Measurements from ENCODE around the gene MLST8.

The MLST8 gene

GRCh38 chr16:2243031-2243528 lies 37.8 kb downstream of the MLST8 start:
- TF ChIP-seq TEAD4 (IDR thresholded peaks at IDR 0.05) (no peak), FOXM1 (IDR thresholded peaks at IDR 0.05; ENCODE audit: borderline replicate concordance, low read depth) (no peak), ZBTB7A (IDR thresholded peaks at IDR 0.05; ENCODE audit: low read depth) (no peak), TCF12 (IDR thresholded peaks at IDR 0.05; ENCODE audit: low read depth) (no peak), RAD21 (IDR thresholded peaks at IDR 0.05; ENCODE audit: low read depth) (no peak), CREB1 (IDR thresholded peaks at IDR 0.05; ENCODE audit: low read depth) (no peak), NFIC (IDR thresholded peaks at IDR 0.05) (no peak), CEBPB (IDR thresholded peaks at IDR 0.05) (no peak), EP300 (IDR thresholded peaks at IDR 0.05; ENCODE audit: borderline replicate concordance) (no peak), TAF1 (IDR thresholded peaks at IDR 0.05; ENCODE audit: low read depth) (no peak), EGR1 (IDR thresholded peaks at IDR 0.05) (no peak), YY1 (IDR thresholded peaks at IDR 0.05; ENCODE audit: low read depth) (no peak)
- TF ChIP-seq, protein P1, sequence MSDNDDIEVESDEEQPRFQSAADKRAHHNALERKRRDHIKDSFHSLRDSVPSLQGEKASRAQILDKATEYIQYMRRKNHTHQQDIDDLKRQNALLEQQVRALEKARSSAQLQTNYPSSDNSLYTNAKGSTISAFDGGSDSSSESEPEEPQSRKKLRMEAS (IDR thresholded peaks at IDR 0.05), result no peak
- TF ChIP-seq, protein P2, sequence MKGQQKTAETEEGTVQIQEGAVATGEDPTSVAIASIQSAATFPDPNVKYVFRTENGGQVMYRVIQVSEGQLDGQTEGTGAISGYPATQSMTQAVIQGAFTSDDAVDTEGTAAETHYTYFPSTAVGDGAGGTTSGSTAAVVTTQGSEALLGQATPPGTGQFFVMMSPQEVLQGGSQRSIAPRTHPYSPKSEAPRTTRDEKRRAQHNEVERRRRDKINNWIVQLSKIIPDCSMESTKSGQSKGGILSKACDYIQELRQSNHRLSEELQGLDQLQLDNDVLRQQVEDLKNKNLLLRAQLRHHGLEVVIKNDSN (IDR thresholded peaks at IDR 0.05), result no peak
- TF ChIP-seq, protein P3, sequence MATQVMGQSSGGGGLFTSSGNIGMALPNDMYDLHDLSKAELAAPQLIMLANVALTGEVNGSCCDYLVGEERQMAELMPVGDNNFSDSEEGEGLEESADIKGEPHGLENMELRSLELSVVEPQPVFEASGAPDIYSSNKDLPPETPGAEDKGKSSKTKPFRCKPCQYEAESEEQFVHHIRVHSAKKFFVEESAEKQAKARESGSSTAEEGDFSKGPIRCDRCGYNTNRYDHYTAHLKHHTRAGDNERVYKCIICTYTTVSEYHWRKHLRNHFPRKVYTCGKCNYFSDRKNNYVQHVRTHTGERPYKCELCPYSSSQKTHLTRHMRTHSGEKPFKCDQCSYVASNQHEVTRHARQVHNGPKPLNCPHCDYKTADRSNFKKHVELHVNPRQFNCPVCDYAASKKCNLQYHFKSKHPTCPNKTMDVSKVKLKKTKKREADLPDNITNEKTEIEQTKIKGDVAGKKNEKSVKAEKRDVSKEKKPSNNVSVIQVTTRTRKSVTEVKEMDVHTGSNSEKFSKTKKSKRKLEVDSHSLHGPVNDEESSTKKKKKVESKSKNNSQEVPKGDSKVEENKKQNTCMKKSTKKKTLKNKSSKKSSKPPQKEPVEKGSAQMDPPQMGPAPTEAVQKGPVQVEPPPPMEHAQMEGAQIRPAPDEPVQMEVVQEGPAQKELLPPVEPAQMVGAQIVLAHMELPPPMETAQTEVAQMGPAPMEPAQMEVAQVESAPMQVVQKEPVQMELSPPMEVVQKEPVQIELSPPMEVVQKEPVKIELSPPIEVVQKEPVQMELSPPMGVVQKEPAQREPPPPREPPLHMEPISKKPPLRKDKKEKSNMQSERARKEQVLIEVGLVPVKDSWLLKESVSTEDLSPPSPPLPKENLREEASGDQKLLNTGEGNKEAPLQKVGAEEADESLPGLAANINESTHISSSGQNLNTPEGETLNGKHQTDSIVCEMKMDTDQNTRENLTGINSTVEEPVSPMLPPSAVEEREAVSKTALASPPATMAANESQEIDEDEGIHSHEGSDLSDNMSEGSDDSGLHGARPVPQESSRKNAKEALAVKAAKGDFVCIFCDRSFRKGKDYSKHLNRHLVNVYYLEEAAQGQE (IDR thresholded peaks at IDR 0.05; ENCODE audit: low read depth), result no peak

DNA sequence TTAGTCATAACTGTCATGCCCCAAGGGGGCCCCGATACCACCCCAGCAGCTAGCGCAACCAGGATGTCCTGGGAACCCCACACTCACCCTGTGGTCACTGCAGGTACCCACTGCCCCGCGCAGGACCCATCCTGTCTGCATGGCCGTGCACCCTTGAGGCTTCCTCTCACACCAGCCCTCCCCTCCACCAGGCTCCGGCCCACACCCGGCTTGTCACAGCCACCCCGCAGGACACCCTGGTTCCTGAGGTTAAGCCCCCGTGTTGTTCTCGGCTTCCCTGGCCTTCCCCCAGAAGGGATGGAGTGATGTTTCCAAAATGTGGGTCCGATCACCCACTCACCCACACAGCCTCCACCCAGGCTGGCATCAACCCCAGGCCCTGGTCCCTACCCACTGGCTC lies 38.5 kb downstream of the MLST8 start:
- TF ChIP-seq TCF12 (IDR thresholded peaks at IDR 0.05; ENCODE audit: low read depth), result no peak

DNA sequence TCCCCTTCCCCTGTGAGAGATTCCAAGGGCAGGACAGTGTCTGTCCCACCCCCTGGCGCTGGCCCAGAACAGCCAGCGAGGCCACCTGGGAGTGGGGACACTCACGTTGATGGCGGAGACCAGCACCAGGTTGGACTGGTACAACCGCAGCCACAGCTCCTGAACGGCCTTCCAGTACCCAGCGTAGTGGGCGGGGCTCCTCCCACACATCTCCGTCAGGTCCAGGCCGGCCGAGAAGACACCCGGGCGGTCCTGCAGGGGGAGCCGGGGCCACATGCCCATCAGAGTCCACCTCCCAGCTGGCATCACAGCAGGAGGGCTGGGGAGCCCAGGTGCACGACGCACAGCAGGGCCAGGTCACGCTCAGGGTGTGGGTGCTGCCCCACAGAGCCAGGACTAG lies 39.0 kb downstream of the MLST8 start:
- TF ChIP-seq ZBTB7A (IDR thresholded peaks at IDR 0.05; ENCODE audit: low read depth) (no peak), RAD21 (IDR thresholded peaks at IDR 0.05; ENCODE audit: low read depth) (0 out of 2 replicates have a peak, but pooled peaks have one; percentile 4)
- TF ChIP-seq, protein P1 (IDR thresholded peaks at IDR 0.05), result no peak

DNA sequence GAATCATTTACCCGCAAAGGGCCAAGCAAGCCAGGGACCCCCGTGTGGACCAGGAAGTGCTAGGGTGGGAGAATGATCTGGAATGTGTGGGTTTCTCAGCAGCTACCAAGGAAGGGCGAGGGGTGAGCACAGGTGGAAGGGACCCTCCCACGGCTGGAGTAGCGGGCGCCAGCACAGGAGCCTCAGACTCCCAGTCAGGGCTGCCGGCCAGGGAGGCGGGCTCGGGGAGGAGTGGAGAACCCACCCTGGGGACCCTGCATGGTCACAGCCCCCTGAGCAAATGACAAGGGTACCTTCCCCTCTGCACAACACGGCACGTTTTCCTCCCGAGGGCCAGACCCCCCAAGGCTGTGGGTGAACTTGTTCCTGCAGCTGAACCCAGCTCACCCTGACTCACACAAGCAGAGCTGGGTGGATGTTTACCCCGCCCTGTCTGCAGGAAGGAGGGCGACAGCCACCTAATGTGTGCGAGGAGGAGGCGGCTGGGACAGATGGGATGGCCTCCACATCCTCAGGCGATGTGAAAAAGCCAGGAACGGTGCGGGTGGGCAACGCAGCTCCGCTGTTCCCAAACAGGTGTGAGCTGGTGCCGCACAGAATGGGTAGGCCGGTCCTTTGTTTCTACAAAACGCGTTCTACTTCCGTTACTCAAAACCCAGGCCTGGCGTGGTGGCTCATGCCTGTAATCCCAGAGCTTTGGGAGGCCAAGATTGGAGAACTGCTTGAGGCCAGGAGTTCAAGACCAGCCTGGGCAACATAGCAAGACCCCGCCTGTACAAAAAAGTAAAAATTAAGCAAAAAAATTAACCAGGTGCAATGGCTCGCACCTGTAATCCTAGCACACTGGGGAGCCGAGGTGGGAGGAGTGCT lies 39.9 kb downstream of the MLST8 start:
- TF ChIP-seq EP300 (IDR thresholded peaks at IDR 0.05; ENCODE audit: borderline replicate concordance), result no peak

GRCh38 chr16:2246301-2246885 lies 41.1 kb downstream of the MLST8 start:
- TF ChIP-seq, protein P2 (IDR thresholded peaks at IDR 0.05), result no peak
- TF ChIP-seq YY1 (IDR thresholded peaks at IDR 0.05; ENCODE audit: low read depth) (no peak), FOXM1 (IDR thresholded peaks at IDR 0.05; ENCODE audit: borderline replicate concordance, low read depth) (no peak), EP300 (IDR thresholded peaks at IDR 0.05; ENCODE audit: borderline replicate concordance) (no peak), TAF1 (IDR thresholded peaks at IDR 0.05; ENCODE audit: low read depth) (no peak), NFIC (IDR thresholded peaks at IDR 0.05) (no peak), CREB1 (IDR thresholded peaks at IDR 0.05; ENCODE audit: low read depth) (no peak), EGR1 (IDR thresholded peaks at IDR 0.05) (no peak), CEBPB (IDR thresholded peaks at IDR 0.05) (no peak), ZBTB7A (IDR thresholded peaks at IDR 0.05; ENCODE audit: low read depth) (no peak), RAD21 (IDR thresholded peaks at IDR 0.05; ENCODE audit: low read depth) (no peak), TCF12 (IDR thresholded peaks at IDR 0.05; ENCODE audit: low read depth) (no peak), TEAD4 (IDR thresholded peaks at IDR 0.05) (no peak)
- TF ChIP-seq, protein P1 (IDR thresholded peaks at IDR 0.05), result no peak
- TF ChIP-seq, protein P3 (IDR thresholded peaks at IDR 0.05; ENCODE audit: low read depth), result no peak

Data from Ishikawa (cell line).